Measurements from ENCODE around the gene SLC26A2. TPM values are rescaled to one million over a fixed set of nuclear protein-coding genes. Genes with fewer than 3 reads are reported as not detected.
A peak's percentile ranks its signal among the peaks of the same experiment; 100 is the strongest.

The SLC26A2 gene
- total RNA-seq, 1 experiment from 2014 or later = 10.8 TPM

- intact Hi-C loops (cut with micrococcal nuclease) = no loop called here
- no peak overlapping the region for H3K9ac ChIP-seq (ENCODE audit: low read length)
- H4K20me1 ChIP-seq (ENCODE audit: low read length) = no peaks in the 10 kb centered on the region
- H3K9me2 ChIP-seq (replicated peaks; ENCODE audit: low read length) = no peaks in the 10 kb centered on the region
- no peaks in the 10 kb centered on the region for H3K36me3 ChIP-seq (ENCODE audit: low read depth, low read length)
- ChIA-PET POLR2A (ENCODE audit: unreplicated experiment) (no interaction called here), CTCF (no interaction called here)
- no peak for TF ChIP-seq EZH2 (IDR thresholded peaks at IDR 0.05; ENCODE audit: low read length, unreplicated experiment)
- TF ChIP-seq EZH2phosphoT487 (IDR thresholded peaks at IDR 0.05; ENCODE audit: borderline replicate concordance, low read length) = no peak
- no peak for TF ChIP-seq CTCF (conservative IDR thresholded peaks at IDR 0.05; ENCODE audit: low read depth, low read length)
- no peak overlapping the region for H3K4me3 ChIP-seq (ENCODE audit: low read length)
- H3K79me2 ChIP-seq (ENCODE audit: low read length) = no peaks in the 10 kb centered on the region
- H3K27me3 ChIP-seq (ENCODE audit: low read length) = no peaks in the 10 kb centered on the region
- H3K4me1 ChIP-seq (ENCODE audit: insufficient read depth, low read length) = no peaks in the 10 kb centered on the region
- DNase-seq (no peak), ATAC-seq (no peak)
- no peaks in the 10 kb centered on the region for H3K9me3 ChIP-seq (ENCODE audit: low read length)
- no peak overlapping the region for H2AFZ ChIP-seq (ENCODE audit: low read length)
- no peak overlapping the region for H3K4me2 ChIP-seq (ENCODE audit: low read length)
- no TSS peak for BruUV-seq (replicated peaks)
- H3F3A ChIP-seq (ENCODE audit: low read length, unreplicated experiment) = no peaks in the 10 kb centered on the region
- no peak overlapping the region for H3K27ac ChIP-seq (ENCODE audit: low read length)
Observed at GRCh38 chr5:149924486-149924885, 36.1 kb upstream of the SLC26A2 start.

DNA sequence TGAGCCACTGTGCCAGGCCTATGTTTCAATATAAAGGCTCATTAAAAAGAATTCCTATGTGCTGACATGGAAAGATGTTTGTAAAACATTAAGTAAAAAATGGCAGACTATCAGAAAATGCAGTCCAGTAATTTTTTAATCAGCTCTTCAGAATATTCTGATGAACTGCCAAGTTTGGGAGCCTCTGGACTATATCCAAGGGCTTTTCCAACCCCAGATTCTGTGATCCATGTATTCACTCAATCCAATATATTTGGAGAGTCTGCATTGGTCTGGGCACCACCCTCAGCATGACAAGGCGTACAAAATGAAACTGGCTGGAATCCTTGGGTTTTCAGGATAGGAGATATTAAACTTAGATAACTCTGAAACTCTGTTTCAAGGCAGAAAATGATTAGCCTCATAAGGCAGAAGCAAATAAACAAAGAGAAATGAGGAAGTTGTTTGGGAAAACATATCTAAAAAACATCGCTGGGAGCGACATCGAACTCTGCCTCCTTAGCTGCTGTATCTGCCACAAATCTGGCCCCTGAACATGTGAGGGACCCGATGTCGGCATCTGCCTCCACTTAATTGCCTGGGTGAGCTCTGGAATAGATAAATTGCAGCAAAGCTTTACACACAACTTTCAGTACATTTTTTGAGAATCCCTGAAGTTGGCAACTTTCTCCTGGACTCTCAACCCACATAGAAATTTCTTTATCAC lies 30.4 kb upstream of the SLC26A2 start:
- ChIA-PET POLR2A (ENCODE audit: unreplicated experiment) (no interaction called here), CTCF (no interaction called here)
- TF ChIP-seq EZH2 (IDR thresholded peaks at IDR 0.05; ENCODE audit: low read length, unreplicated experiment) = no peak
- no peak for TF ChIP-seq CTCF (conservative IDR thresholded peaks at IDR 0.05; ENCODE audit: low read depth, low read length)
- TF ChIP-seq EZH2phosphoT487 (IDR thresholded peaks at IDR 0.05; ENCODE audit: borderline replicate concordance, low read length) = no peak
- Histone ChIP-seq H3K9me3 (ENCODE audit: low read length) (no peaks in the 10 kb centered on the region), H3K4me1 (ENCODE audit: insufficient read depth, low read length) (peaks cover 14% of the 10 kb centered on the region; the same call in 1 of the 2 replicates), H2AFZ (ENCODE audit: low read length) (no peak overlapping the region), H3F3A (ENCODE audit: low read length, unreplicated experiment) (no peaks in the 10 kb centered on the region), H3K27me3 (ENCODE audit: low read length) (no peaks in the 10 kb centered on the region), H3K4me2 (ENCODE audit: low read length) (peak overlapping the region; percentile 3; the same call in 1 of the 2 replicates), H3K4me3 (ENCODE audit: low read length) (no peak overlapping the region), H3K9ac (ENCODE audit: low read length) (no peak overlapping the region), H3K9me2 (replicated peaks; ENCODE audit: low read length) (no peaks in the 10 kb centered on the region), H3K79me2 (ENCODE audit: low read length) (no peaks in the 10 kb centered on the region), H3K27ac (ENCODE audit: low read length) (no peak overlapping the region), H4K20me1 (ENCODE audit: low read length) (no peaks in the 10 kb centered on the region), H3K36me3 (ENCODE audit: low read depth, low read length) (no peaks in the 10 kb centered on the region)
- BruUV-seq (replicated peaks) = no TSS peak
- DNase-seq (no peak), ATAC-seq (no peak)
- intact Hi-C loops (cut with micrococcal nuclease) = no loop called here

- no peaks in the 10 kb centered on the region for H3K27me3 ChIP-seq (ENCODE audit: low read length)
- peak overlapping the region; percentile 3; the same call in 1 of the 2 replicates for H3K4me2 ChIP-seq (ENCODE audit: low read length)
- ATAC-seq (no peak), DNase-seq (no peak)
- no peaks in the 10 kb centered on the region for H3F3A ChIP-seq (ENCODE audit: low read length, unreplicated experiment)
- no peaks in the 10 kb centered on the region for H3K79me2 ChIP-seq (ENCODE audit: low read length)
- H3K9me3 ChIP-seq (ENCODE audit: low read length) = no peaks in the 10 kb centered on the region
- BruUV-seq (replicated peaks) = no TSS peak
- no peak overlapping the region for H3K9ac ChIP-seq (ENCODE audit: low read length)
- no peak overlapping the region for H2AFZ ChIP-seq (ENCODE audit: low read length)
- peaks cover 15% of the 10 kb centered on the region for H3K4me1 ChIP-seq (ENCODE audit: insufficient read depth, low read length)
- H4K20me1 ChIP-seq (ENCODE audit: low read length) = no peaks in the 10 kb centered on the region
- CTCF ChIA-PET = no interaction called here
- H3K4me3 ChIP-seq (ENCODE audit: low read length) = no peak overlapping the region
- no peak for TF ChIP-seq EZH2 (IDR thresholded peaks at IDR 0.05; ENCODE audit: low read length, unreplicated experiment)
- TF ChIP-seq CTCF (conservative IDR thresholded peaks at IDR 0.05; ENCODE audit: low read depth, low read length) = no peak
- no peak for TF ChIP-seq EZH2phosphoT487 (IDR thresholded peaks at IDR 0.05; ENCODE audit: borderline replicate concordance, low read length)
- no peak overlapping the region for H3K27ac ChIP-seq (ENCODE audit: low read length)
- intact Hi-C loops (cut with micrococcal nuclease) = no loop called here
- POLR2A ChIA-PET (ENCODE audit: unreplicated experiment) = no interaction called here
- H3K9me2 ChIP-seq (replicated peaks; ENCODE audit: low read length) = no peaks in the 10 kb centered on the region
- H3K36me3 ChIP-seq (ENCODE audit: low read depth, low read length) = no peaks in the 10 kb centered on the region
Observed at GRCh38 chr5:149930749-149931574, 29.6 kb upstream of the SLC26A2 start.

Measured in PC-3 (cell line).